Subcutaneous abdominal adipose tissue (tissue), 5 donors: ENCODE results near the gene PLAAT5.
"Not testable (repeated sequence)": the region's sequence is repeated elsewhere in the genome, so short reads cannot be mapped to it uniquely, and the experiment has no call there.

Experiments used
- H3K27ac ChIP-seq: one replicate; pipeline ENCODE4 v1.7.0; 2013; ENCODE audit warnings: low read depth, mild to moderate bottlenecking, inconsistent platforms, low read length, moderate library complexity
- H3K27me3 ChIP-seq, 5 donors: one replicate each; pipeline ENCODE4 v1.7.0; 2013; ENCODE audit warnings: low read length in 5 of 5, inconsistent platforms in 1 of 5; ENCODE audit not compliant: control insufficient read depth in 5 of 5, insufficient read depth in 4 of 5
- H3K36me3 ChIP-seq, 5 donors: one replicate each; pipeline ENCODE4 v1.7.0; 2013; ENCODE audit warnings: low read length in 5 of 5; ENCODE audit not compliant: control insufficient read depth in 5 of 5, insufficient read depth in 5 of 5
- H3K4me1 ChIP-seq, 5 donors: one replicate each; pipeline ENCODE4 v1.7.0; 2013; ENCODE audit warnings: low read length in 5 of 5, mild to moderate bottlenecking in 3 of 5, moderate library complexity in 1 of 5; ENCODE audit not compliant: control insufficient read depth in 5 of 5, insufficient read depth in 5 of 5
- H3K4me3 ChIP-seq, 5 donors: one replicate each; pipeline ENCODE4 v1.7.0; 2013; ENCODE audit warnings: low read length in 5 of 5, low read depth in 1 of 5
- H3K9ac ChIP-seq, 5 donors: one replicate each; pipeline ENCODE4 v1.7.0; 2013; ENCODE audit warnings: low read length in 5 of 5, mild to moderate bottlenecking in 4 of 5, moderate library complexity in 3 of 5
- H3K9me3 ChIP-seq, 5 donors: one replicate each; pipeline ENCODE4 v1.7.0; 2013; ENCODE audit warnings: low read length in 5 of 5; ENCODE audit not compliant: control insufficient read depth in 5 of 5
- donor health status: healthy.
- donor health status: healthy.
- donor health status: healthy.
- donor health status: healthy.
- donor health status: healthy.

Gene PLAAT5

DNA sequence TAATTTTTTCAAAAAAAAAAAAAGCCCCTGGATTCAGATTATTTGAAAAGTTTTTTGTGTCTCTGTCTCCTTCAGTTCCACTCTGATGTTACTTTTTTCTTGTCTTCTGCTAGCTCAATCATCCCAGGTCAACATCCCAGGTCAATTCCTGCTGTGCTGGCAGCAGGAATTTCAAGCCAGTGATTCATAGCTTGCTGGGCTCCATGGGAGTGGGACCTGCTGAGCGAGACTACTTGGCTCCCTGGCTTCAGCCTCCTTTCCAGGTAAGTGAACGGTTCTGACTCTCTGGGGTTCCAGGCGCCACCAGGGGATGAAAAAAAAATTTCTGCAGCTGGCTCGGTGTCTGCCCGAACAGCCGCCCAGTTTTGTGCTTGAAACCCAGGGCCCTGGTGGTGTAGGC, 31.4 kb downstream of the PLAAT5 start:
- Histone ChIP-seq H3K9ac (no peak overlapping the region), H3K27ac (no peak overlapping the region), H3K4me3 (no peak overlapping the region), H3K36me3 (peaks cover 2 to 28% (median 19%) of the 10 kb centered on the region in 5 donors), H3K9me3 (no peaks in the 10 kb centered on the region), H3K4me1 (peaks cover 0 to 4% (median 0%) of the 10 kb centered on the region in 5 donors), H3K27me3 (no peaks in the 10 kb centered on the region)

GRCh38 chr11:63448646-63449045, 42.3 kb downstream of the PLAAT5 start:
- H3K27ac ChIP-seq, result no peak overlapping the region
- H3K27me3 ChIP-seq, result no peaks in the 10 kb centered on the region
- no peak overlapping the region for H3K4me3 ChIP-seq
- H3K36me3 ChIP-seq, result no peaks in the 10 kb centered on the region
- no peaks in the 10 kb centered on the region for H3K9me3 ChIP-seq
- H3K4me1 ChIP-seq, result no peaks in the 10 kb centered on the region
- no peak overlapping the region for H3K9ac ChIP-seq

- no peak overlapping the region for H3K4me3 ChIP-seq
- H3K9me3 ChIP-seq, result peaks cover 0 to 3% (median 0%) of the 10 kb centered on the region in 5 donors
- H3K4me1 ChIP-seq, result no peaks in the 10 kb centered on the region
- H3K9ac ChIP-seq, result no peak overlapping the region
- no peak overlapping the region for H3K27ac ChIP-seq
- no peaks in the 10 kb centered on the region for H3K36me3 ChIP-seq
- H3K27me3 ChIP-seq, result no peaks in the 10 kb centered on the region
These were observed 45.2 kb downstream of the PLAAT5 start for GRCh38 chr11:63445720-63446119.

DNA sequence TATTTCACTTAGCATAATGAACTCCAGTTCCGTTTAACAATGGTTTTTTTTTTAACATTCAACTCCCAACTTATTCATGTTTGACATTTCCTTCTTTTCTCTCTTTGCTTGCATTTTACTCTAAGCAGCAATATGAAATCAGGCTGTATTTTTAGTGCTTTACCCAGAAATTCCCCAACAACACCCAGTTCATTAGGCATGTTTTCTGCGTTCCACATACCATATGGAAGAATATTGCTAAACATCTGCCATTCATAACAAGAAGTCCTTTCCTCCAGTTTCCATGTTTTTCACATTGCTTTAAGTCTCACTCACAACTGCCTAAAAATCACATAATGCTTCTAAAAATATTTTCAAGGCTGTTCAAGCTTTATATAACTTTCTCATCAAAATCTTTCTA, 45.8 kb downstream of the PLAAT5 start:
- Histone ChIP-seq H3K36me3 (no peaks in the 10 kb centered on the region), H3K27me3 (no peaks in the 10 kb centered on the region), H3K9ac (no peak overlapping the region), H3K4me1 (no peaks in the 10 kb centered on the region), H3K27ac (no peak overlapping the region), H3K4me3 (no peak overlapping the region), H3K9me3 (peaks cover 0 to 3% (median 0%) of the 10 kb centered on the region in 5 donors)

- Histone ChIP-seq H3K27ac (no peak overlapping the region), H3K9ac (no peak overlapping the region), H3K4me3 (no peak overlapping the region), H3K27me3 (no peaks in the 10 kb centered on the region), H3K9me3 (peaks cover 0 to 3% (median 0%) of the 10 kb centered on the region in 5 donors), H3K36me3 (no peaks in the 10 kb centered on the region), H3K4me1 (no peaks in the 10 kb centered on the region)
These were observed 46.8 kb downstream of the PLAAT5 start for GRCh38 chr11:63444160-63444559.

DNA sequence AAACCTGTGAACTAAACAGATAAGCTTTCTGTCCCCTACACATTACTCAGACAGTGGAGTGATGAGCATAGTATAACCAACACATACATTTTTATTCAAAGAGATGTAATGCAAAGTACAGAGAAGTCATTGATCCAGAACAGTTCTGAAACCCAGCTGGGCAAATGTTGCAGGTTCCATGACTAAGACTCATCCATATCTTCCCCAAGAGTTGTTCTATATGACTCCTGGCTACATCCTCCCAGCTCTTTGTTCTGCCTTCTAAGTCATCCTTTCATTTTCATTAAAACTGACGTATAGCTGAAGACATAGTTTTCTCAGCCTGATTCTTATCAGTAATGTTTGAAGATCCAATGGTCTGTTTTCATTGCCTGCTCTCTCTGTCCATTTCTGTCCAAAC, 47.3 kb downstream of the PLAAT5 start:
- no peaks in the 10 kb centered on the region for H3K36me3 ChIP-seq
- H3K9me3 ChIP-seq, result peaks cover 0 to 3% (median 0%) of the 10 kb centered on the region in 5 donors
- no peaks in the 10 kb centered on the region for H3K4me1 ChIP-seq
- no peak overlapping the region for H3K9ac ChIP-seq
- H3K27ac ChIP-seq, result no peak overlapping the region
- H3K4me3 ChIP-seq, result no peak overlapping the region
- H3K27me3 ChIP-seq, result no peaks in the 10 kb centered on the region

DNA sequence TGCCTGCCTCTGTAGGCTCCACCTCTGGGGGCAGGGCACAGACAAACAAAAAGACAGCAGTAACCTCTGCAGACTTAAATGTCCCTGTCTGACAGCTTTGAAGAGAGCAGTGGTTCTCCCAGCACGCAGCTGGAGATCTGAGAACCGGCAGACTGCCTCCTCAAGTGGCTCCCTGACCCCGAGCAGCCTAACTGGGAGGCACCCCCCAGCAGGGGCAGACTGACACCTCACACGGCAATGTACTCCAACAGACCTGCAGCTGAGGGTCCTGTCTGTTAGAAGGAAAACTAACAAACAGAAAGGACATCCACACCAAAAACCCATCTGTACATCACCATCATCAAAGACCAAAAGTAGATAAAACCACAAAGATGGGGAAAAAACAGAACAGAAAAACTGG, 55.1 kb downstream of the PLAAT5 start:
- not testable (repeated sequence) for H3K27ac ChIP-seq, H3K36me3 ChIP-seq, H3K4me3 ChIP-seq, H3K9me3 ChIP-seq, H3K9ac ChIP-seq, H3K27me3 ChIP-seq, H3K4me1 ChIP-seq

- not testable (repeated sequence) for H3K9ac ChIP-seq, H3K4me3 ChIP-seq, H3K27ac ChIP-seq, H3K27me3 ChIP-seq, H3K36me3 ChIP-seq, H3K4me1 ChIP-seq, H3K9me3 ChIP-seq
These were observed 55.6 kb downstream of the PLAAT5 start for GRCh38 chr11:63435351-63435750.

DNA sequence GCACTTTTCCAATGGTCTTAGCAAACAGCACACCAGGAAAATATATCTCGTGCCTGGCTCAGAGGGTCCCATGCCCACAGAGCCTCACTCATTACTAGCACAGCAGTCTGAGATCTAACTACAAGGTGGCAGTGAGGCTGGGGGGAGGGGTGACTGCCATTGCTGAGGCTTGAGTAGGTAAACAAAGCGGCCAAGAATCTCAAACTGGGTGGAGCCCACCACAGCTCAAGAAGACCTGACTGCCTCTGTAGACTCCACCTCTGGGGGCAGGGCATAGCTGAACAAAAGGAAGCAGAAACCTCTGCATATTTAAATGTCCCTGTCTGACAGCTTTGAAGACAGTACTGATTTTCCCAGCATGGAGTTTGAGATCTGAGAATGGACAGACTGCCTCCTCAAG, 60.2 kb downstream of the PLAAT5 start:
- H3K4me3 ChIP-seq, H3K4me1 ChIP-seq, H3K27me3 ChIP-seq, H3K27ac ChIP-seq, H3K9ac ChIP-seq, H3K36me3 ChIP-seq, H3K9me3 ChIP-seq: not testable (repeated sequence)

GRCh38 chr11:63427971-63428508, 62.9 kb downstream of the PLAAT5 start:
- Histone ChIP-seq H3K9me3 (peaks cover 0 to 2% (median 0%) of the 10 kb centered on the region in 5 donors), H3K4me3 (no peak overlapping the region), H3K9ac (no peak overlapping the region), H3K4me1 (no peaks in the 10 kb centered on the region), H3K27ac (no peak overlapping the region), H3K36me3 (no peaks in the 10 kb centered on the region), H3K27me3 (no peaks in the 10 kb centered on the region)
